OCI-M1 (cell line): Measurements from ENCODE around the gene OR6M1.

ENCODE experiments used
- DNase-seq: peaks from one replicate; lab custom pipeline; 2025; lab: John Stamatoyannopoulos, UW

The OR6M1 gene

DNA sequence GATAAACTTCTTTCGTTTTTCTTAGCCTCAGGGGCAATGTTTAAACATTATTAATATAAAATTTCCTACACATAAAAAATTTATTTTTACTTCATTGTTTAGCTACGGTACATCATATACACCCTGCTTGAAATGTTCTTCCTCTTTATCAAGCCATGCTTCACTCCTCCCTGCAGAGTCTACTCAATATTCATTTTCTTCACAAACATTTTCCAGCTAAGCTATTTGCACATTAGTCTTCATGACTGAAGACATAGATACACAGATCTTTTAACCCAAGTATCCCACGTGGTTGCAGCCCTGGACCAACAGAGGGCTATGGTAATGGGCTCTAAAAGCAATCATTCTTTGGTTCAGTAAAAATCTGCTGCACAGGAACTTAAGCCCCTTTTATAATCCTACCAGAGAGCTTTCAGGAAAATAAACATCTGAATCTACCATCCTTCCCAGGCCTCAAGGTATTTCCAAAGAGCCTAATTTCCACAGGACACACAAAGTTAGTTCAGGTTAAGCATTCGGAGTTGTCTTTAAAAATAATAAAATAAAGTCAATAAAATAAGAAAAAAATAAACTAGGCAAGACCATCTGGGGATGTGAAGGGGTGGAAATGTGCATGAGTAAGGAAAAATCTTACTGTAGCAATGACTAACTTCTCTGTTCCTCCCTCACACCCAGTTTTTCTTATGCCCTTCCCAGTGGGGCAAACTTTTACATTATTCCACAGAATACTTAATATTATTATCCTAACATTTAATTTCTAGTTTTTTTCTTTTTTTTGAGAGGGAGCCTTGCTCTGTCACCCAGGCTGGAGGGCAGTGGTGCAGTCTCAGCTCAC lies 30.2 kb downstream of the OR6M1 start:
- DNase-seq: no peak

DNA sequence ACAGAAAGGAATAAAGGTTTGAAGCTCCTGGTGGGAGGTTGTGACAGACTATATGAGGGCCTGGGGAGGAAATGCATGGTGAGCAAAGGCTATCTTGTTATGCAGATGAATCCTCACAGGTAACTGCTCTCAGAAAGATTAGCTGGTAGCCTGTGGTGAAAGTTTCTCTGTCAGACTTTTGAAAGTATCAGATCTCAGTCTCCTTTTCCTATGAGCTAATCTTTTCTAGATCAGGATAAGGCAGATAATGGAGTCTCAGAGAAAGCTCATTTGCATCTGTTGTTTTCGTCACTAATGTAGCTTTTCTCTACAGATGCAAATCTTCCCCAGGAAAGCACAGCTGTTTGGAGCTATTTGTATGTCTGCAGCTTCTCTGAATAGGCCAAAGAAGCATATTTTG lies 30.9 kb downstream of the OR6M1 start:
- no peak for DNase-seq

DNA sequence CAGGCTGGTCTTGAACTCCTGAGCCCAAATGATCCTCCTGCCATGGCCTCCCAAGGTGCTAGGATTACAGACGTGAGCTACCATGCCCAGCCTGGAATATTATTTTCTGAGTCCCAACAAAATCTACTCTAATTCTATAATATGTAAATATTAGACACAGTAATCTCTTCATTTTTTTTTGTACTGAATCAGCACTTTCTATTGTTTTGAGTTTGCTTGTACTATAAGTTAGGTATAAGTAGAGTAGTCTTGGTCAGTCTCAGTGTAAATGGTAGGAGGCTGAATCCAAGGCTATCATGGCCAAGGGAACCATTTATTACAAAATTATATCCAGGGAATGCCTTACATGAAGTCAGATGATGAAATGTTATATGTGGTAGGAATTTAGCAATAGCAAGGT lies 32.2 kb downstream of the OR6M1 start:
- no peak for DNase-seq

DNA sequence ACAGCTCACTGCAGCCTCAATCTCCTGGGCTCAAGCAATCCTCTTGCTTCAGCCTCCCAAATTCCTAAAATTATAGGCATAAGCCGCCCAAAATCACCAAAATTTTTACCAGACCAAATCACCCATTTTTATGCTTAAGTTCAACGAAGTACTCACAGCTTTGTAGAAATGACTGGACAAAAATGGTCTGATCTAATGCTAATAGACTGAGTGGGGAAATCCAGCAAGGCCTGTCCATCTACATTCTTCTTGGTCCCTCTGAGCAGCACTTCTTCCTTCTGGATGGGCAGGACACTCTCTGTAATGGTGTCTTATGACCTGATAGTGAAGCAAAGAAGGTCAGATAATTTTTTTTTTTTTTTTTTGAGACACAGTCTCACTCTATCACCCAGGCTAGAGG lies 33.1 kb downstream of the OR6M1 start:
- no peak for DNase-seq

DNA sequence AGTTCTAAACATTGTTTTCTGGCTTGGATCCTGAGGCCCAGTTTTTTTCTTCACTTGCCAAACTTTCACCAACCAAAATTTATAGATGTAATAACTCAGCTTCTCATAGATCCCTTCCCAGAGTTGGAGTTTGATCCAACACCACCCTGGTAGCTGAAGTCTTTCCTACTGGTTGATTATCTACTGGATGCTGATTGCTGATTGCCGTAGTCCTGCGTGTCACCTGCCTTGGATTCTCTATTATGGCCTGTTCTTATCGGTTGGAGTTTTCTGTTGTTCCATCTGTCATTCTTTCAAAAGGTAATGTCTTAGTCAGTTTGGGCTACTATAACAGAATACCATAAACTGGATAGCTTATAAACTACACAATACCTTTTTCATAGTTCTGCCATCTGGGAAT lies 34.5 kb downstream of the OR6M1 start:
- DNase-seq: no peak

DNA sequence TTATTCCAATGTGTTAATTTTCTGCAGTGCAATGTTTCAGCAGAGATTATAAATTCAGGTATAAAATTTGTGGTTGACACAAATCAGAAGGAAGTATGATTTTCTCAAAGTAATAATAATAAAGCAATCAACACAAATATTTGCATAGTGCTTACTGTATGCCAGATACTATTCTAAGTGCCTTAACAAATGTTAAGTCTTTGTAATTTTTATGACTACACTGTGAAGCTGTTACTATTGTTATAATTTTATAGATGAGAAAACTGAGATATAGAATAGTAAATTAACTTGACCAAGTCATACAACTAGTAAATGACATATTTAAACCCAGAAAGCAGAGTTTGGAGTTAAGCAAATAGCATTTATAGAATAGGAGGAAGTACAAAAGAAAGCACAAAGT lies 35.4 kb downstream of the OR6M1 start:
- no peak for DNase-seq

DNA sequence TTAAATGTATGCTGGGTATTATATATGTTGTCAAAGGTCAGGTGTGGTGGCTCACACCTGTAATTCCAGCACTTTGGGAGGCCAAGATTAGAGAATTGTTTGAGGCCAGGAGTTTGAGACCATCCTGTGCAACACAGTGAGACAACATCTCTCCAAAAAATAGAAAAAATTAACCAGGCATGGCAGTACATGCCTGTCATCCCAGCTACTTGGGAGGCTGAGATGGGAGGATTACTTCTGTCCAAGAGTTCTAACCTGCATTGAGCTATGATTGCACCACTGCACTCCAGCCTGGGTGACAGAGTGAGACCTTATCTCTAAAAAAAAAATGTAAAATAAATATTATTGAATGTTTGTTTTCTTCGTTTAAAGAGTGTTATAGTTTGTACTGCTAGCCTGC lies 40.5 kb downstream of the OR6M1 start:
- no peak for DNase-seq

DNA sequence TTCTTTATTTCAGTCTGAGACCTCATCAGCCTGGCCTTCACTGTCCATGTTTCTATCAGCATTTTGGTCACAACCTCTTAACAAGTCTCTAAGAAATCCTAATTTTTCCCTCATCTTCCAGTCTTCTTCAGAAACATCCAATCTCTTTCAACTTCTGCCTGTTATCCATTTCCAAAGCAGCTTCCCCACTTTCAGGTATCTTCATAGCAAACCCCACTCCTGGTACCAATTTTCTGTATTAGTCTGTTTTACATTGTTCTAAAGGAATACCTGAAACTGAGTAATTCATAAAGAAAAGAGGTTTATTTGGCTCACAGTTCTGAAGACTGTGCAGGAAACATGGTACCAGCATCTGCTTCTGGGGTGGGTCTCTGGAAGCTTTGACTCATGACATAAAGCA lies 43.7 kb downstream of the OR6M1 start:
- DNase-seq: no peak

DNA sequence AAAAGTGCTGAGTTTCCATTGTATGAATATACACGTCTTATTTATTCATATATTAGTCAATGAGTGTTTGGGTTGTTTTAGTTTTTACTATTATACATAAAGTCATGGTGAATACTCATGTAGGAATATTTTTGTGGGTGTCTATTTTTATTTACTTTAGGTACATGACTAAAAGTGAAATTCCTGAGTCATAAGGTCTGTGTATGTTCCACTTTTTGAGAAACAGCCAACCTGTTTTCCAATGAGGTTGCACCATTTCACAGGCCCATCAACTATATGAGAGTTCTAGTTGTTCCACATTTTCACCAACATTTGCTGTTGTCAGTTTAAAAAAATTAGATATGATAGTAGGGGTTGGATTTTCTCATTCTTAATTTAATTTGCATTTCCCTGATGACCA lies 45.3 kb downstream of the OR6M1 start:
- DNase-seq: no peak

DNA sequence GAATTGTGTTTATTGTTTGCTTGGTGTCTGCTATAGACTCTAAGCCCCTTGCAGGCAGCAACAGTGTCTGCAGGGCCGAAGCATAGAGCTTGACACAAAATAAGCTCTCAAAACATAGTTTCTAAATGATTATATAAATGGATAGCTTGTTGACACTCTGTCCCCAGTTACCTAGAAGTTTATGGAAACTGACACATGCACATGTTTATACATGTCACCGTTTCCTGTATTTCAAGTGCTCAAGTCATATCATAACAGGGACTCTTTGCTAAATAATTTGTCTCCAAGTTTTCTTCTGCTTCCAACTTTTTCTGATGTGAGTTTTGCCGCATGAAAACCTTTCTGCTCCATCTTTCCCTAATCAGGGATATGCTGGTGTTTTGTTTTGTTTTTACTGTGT lies 48.2 kb downstream of the OR6M1 start:
- no peak for DNase-seq

DNA sequence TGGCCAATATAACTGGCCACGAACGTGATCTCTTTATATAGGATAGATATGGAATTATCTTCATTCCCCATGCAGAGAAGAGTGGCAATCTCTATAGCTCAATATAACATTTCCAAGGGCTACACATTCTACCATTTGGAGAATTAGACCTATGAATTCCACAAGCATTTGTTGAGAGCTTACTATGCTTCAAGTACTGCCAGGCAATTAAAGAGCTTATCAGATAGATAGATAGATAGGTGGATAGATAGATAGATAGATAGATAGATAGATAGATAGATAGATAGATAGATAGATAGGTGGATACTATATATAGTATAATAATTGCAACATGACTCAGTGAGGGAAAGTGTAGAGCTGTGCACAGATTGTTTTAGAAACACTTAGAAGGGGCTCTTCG lies 50.3 kb downstream of the OR6M1 start:
- no peak for DNase-seq
